ENCODE data around the gene SSR2. TPM values are rescaled to one million over a fixed set of nuclear protein-coding genes. Genes with fewer than 3 reads are reported as not detected.
"Not testable (repeated sequence)": the region's sequence is repeated elsewhere in the genome, so short reads cannot be mapped to it uniquely, and the experiment has no call there.

Gene SSR2
- total RNA-seq, 5 donors from 2014 or later (not counting 1 experiment from before 2014, with no cell fraction given) = 230 to 238 (median 232) TPM

DNA sequence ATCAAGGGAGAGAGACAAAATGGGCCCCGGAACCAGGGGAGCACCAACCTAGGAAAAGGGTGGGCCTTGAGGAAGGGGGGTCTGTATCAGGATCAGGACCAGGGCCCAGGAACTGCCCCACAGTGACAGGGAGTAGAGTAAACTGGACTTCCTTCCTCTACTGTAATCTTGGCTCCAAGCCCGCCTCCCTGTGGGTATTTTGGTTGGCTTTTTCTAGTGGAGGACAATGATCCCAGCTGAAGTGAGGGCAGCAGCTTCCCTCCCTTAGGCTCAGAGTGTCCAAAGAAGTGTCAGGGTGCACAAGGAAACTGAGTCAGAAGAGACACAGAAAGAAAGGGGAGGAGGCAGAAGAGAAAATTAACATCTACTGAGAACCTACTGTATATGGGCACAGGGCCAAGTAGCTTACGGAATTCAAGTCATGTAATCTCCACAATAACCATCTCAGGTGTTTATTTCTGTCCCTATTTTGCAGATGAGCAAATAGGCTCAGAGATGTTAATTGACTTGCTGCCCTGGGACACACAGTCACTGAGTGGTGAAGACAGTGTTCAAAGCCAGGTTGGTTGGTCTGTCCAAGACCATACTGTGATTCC is 28.0 kb upstream of the SSR2 start:
- ATAC-seq (replicated peaks in 1 of 4) = no peak
- no CpG with 5 or more reads among the region's 3 CpGs for WGBS (ENCODE audit: insufficient coverage)
- Histone ChIP-seq H3K4me3 (ENCODE audit: control insufficient read depth in 1 of 2, extremely low read depth in 1 of 2, low read length in 1 of 2) (no peak overlapping the region), H3K27me3 (replicated peaks in 1 of 2; ENCODE audit: control insufficient read depth in 2 of 2, extremely low read depth in 1 of 2, insufficient read depth in 2 of 2, low read length in 1 of 2) (no peaks in the 10 kb centered on the region), H3K27ac (ENCODE audit: low read length) (no peak overlapping the region), H3K36me3 (ENCODE audit: control insufficient read depth in 2 of 2, extremely low read depth in 1 of 2, insufficient read depth in 1 of 2, low read length in 1 of 2) (peaks cover 6 to 42% of the 10 kb centered on the region in 2 donors), H3K9me3 (no peaks in the 10 kb centered on the region), H3K4me1 (ENCODE audit: control insufficient read depth in 1 of 2, extremely low read depth in 1 of 2, insufficient read depth in 2 of 2, low read length in 2 of 2) (peaks cover 2 to 18% of the 10 kb centered on the region in 2 experiments)
- Mint-ChIP-seq H3K4me3 (no peak overlapping the region), H3K4me1 (peaks cover 17 to 25% (median 18%) of the 10 kb centered on the region in 3 donors), H3K27me3 (no peaks in the 10 kb centered on the region), H3K36me3 (peaks cover 24% of the 10 kb centered on the region), H3K9me3 (no peaks in the 10 kb centered on the region), H3K27ac (no peak overlapping the region)
- ChIA-PET CTCF (no interaction called here), POLR2A (no interaction called here)
- DNase-seq = no peak

- Mint-ChIP-seq H3K36me3 (peaks cover 47% of the 10 kb centered on the region), H3K4me1 (peaks cover 0 to 12% (median 6%) of the 10 kb centered on the region in 3 donors), H3K27ac (peak overlapping the region; percentile 59 to 63), H3K9me3 (no peaks in the 10 kb centered on the region), H3K27me3 (no peaks in the 10 kb centered on the region), H3K4me3 (no peak overlapping the region)
- Histone ChIP-seq H3K4me1 (ENCODE audit: control insufficient read depth in 1 of 2, extremely low read depth in 1 of 2, insufficient read depth in 2 of 2, low read length in 2 of 2) (peaks cover 0 to 7% of the 10 kb centered on the region in 2 experiments), H3K27me3 (replicated peaks in 1 of 2; ENCODE audit: control insufficient read depth in 2 of 2, extremely low read depth in 1 of 2, insufficient read depth in 2 of 2, low read length in 1 of 2) (no peaks in the 10 kb centered on the region), H3K36me3 (ENCODE audit: control insufficient read depth in 2 of 2, extremely low read depth in 1 of 2, insufficient read depth in 1 of 2, low read length in 1 of 2) (peaks cover 11 to 61% of the 10 kb centered on the region in 2 donors), H3K4me3 (ENCODE audit: control insufficient read depth in 1 of 2, extremely low read depth in 1 of 2, low read length in 1 of 2) (no peak overlapping the region), H3K9me3 (no peaks in the 10 kb centered on the region), H3K27ac (ENCODE audit: low read length) (no peak overlapping the region)
- DNase-seq (peak in 1 of 35 experiments; percentile 2), ATAC-seq (replicated peaks in 1 of 4) (peak in 1 of 4 experiments; percentile 23)
- POLR2A ChIA-PET = no interaction called here
- WGBS (ENCODE audit: insufficient coverage) = 30% methylated on average over 3 of the region's 4 CpGs
- CTCF ChIA-PET = interaction anchor here in 1 of 2 donors (0.7 kb wide), 2 partner anchors 288 to 731 kb away, joined by 3 read pairs; no protein-coding TSS in a partner anchor
Observed at GRCh38 chr1:156045076-156045475, 24.3 kb upstream of the SSR2 start.

- H3K4me3 Mint-ChIP-seq = no peak overlapping the region
- no peak overlapping the region for H3K4me3 ChIP-seq (ENCODE audit: control insufficient read depth in 1 of 2, extremely low read depth in 1 of 2, low read length in 1 of 2)
- H3K27ac ChIP-seq (ENCODE audit: low read length) = no peak overlapping the region
- H3K27ac Mint-ChIP-seq = no peak overlapping the region
- no peaks in the 10 kb centered on the region for H3K27me3 ChIP-seq (replicated peaks in 1 of 2; ENCODE audit: control insufficient read depth in 2 of 2, extremely low read depth in 1 of 2, insufficient read depth in 2 of 2, low read length in 1 of 2)
- POLR2A ChIA-PET = interaction anchor here in 1 of 2 donors (0.6 kb wide), 1 partner anchor 17 kb away, joined by 4 read pairs; no protein-coding TSS in a partner anchor
- peaks cover 0 to 12% (median 6%) of the 10 kb centered on the region in 3 donors for H3K4me1 Mint-ChIP-seq
- peaks cover 5 to 44% of the 10 kb centered on the region in 2 donors for H3K36me3 ChIP-seq (ENCODE audit: control insufficient read depth in 2 of 2, extremely low read depth in 1 of 2, insufficient read depth in 1 of 2, low read length in 1 of 2)
- H3K27me3 Mint-ChIP-seq = no peaks in the 10 kb centered on the region
- WGBS (ENCODE audit: insufficient coverage) = no CpG with 5 or more reads among the region's 3 CpGs
- H3K9me3 ChIP-seq = no peaks in the 10 kb centered on the region
- H3K36me3 Mint-ChIP-seq = peaks cover 37% of the 10 kb centered on the region
- H3K4me1 ChIP-seq (ENCODE audit: control insufficient read depth in 1 of 2, extremely low read depth in 1 of 2, insufficient read depth in 2 of 2, low read length in 2 of 2) = peaks cover 0 to 7% of the 10 kb centered on the region in 2 experiments
- CTCF ChIA-PET = no interaction called here
- H3K9me3 Mint-ChIP-seq = no peaks in the 10 kb centered on the region
- DNase-seq (no peak), ATAC-seq (replicated peaks in 1 of 4) (no peak)
Observed at GRCh38 chr1:156042828-156043227, 22.1 kb upstream of the SSR2 start.

DNA sequence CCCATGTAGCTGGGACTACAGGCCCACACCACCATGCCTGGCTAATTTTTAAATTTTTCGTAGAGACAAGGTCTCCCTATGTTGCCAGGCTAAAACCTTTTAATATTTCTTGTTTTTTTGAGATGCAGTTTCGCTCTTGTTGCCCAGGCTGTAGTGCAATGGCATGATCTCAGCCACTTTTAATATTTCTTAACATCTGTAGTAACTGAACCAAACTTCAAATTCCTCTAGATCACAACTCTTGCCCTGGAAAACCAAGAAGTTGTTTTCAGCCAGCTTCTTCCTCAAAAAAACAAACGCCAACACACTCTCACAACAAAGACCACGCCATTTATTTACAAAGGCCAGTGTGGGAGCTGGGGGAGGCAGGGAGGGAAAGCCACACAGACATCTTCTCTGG is 14.2 kb upstream of the SSR2 start:
- CTCF ChIA-PET; H3K4me1 Mint-ChIP-seq; H3K9me3 ChIP-seq; H3K4me1 ChIP-seq (ENCODE audit: control insufficient read depth in 1 of 2, extremely low read depth in 1 of 2, insufficient read depth in 2 of 2, low read length in 2 of 2); ATAC-seq (replicated peaks in 1 of 4); H3K9me3 Mint-ChIP-seq; H3K27me3 Mint-ChIP-seq; H3K27ac Mint-ChIP-seq; DNase-seq; POLR2A ChIA-PET; H3K4me3 ChIP-seq (ENCODE audit: control insufficient read depth in 1 of 2, extremely low read depth in 1 of 2, low read length in 1 of 2); H3K27me3 ChIP-seq (replicated peaks in 1 of 2; ENCODE audit: control insufficient read depth in 2 of 2, extremely low read depth in 1 of 2, insufficient read depth in 2 of 2, low read length in 1 of 2); H3K27ac ChIP-seq (ENCODE audit: low read length); H3K36me3 ChIP-seq (ENCODE audit: control insufficient read depth in 2 of 2, extremely low read depth in 1 of 2, insufficient read depth in 1 of 2, low read length in 1 of 2); H3K4me3 Mint-ChIP-seq: not testable (repeated sequence)
- WGBS (ENCODE audit: insufficient coverage) = 100% methylated on average over 2 of the region's 4 CpGs
- H3K36me3 Mint-ChIP-seq = peaks cover 11% of the 10 kb centered on the region

- H3K27ac ChIP-seq (ENCODE audit: low read length) = no peak overlapping the region
- ChIA-PET CTCF (interaction anchor here in 1 of 2 donors (0.7 kb wide), 1 partner anchor 120 kb away, joined by 7 read pairs; no protein-coding TSS in a partner anchor), POLR2A (interaction anchor here in 1 of 2 donors (0.6 kb wide), 1 partner anchor 438 kb away, joined by 12 read pairs; no protein-coding TSS in a partner anchor)
- no peaks in the 10 kb centered on the region for H3K4me1 ChIP-seq (ENCODE audit: control insufficient read depth in 1 of 2, extremely low read depth in 1 of 2, insufficient read depth in 2 of 2, low read length in 2 of 2)
- no peaks in the 10 kb centered on the region for H3K9me3 Mint-ChIP-seq
- WGBS (ENCODE audit: insufficient coverage) = 78% methylated on average over 5 of the region's 6 CpGs
- peaks cover 0 to 5% of the 10 kb centered on the region in 2 donors for H3K36me3 ChIP-seq (ENCODE audit: control insufficient read depth in 2 of 2, extremely low read depth in 1 of 2, insufficient read depth in 1 of 2, low read length in 1 of 2)
- ATAC-seq (replicated peaks in 1 of 4) (no peak), DNase-seq (no peak)
- no peaks in the 10 kb centered on the region for H3K4me1 Mint-ChIP-seq
- H3K4me3 ChIP-seq (ENCODE audit: control insufficient read depth in 1 of 2, extremely low read depth in 1 of 2, low read length in 1 of 2) = no peak overlapping the region
- no peak overlapping the region for H3K27ac Mint-ChIP-seq
- no peaks in the 10 kb centered on the region for H3K27me3 Mint-ChIP-seq
- H3K36me3 Mint-ChIP-seq = peaks cover 8% of the 10 kb centered on the region
- no peaks in the 10 kb centered on the region for H3K27me3 ChIP-seq (replicated peaks in 1 of 2; ENCODE audit: control insufficient read depth in 2 of 2, extremely low read depth in 1 of 2, insufficient read depth in 2 of 2, low read length in 1 of 2)
- H3K4me3 Mint-ChIP-seq = no peak overlapping the region
- no peaks in the 10 kb centered on the region for H3K9me3 ChIP-seq
Observed at GRCh38 chr1:156033011-156033410, 12.3 kb upstream of the SSR2 start.

DNA sequence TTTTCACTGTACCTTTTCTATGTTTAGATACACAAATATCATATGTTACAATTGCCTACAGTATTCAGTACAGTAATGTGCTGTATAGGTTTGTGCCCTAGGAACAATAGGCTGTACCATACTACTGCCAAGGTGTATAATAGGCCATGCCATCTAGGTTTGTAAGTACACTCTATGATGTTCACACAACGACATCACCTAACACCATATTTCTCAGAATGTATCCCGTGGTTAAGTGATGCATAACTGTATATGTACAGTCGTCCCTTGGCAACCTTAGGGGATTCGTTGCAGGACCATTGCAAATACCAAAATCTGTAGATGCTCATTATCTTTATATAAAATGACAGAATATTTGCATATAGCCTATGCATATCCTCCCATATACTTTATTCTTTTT is 5.8 kb upstream of the SSR2 start:
- peaks cover 0 to 4% of the 10 kb centered on the region in 2 experiments for H3K4me1 ChIP-seq (ENCODE audit: control insufficient read depth in 1 of 2, extremely low read depth in 1 of 2, insufficient read depth in 2 of 2, low read length in 2 of 2)
- no peak overlapping the region for H3K27ac ChIP-seq (ENCODE audit: low read length)
- no peak overlapping the region for H3K4me3 Mint-ChIP-seq
- WGBS (ENCODE audit: insufficient coverage) = no CpG with 5 or more reads among the region's 4 CpGs
- ChIA-PET CTCF (interaction anchor here in 1 of 2 donors (0.9 to 1.0 kb wide), 2 partner anchors 39 to 49 kb away, joined by 4 to 7 read pairs; no protein-coding TSS in a partner anchor), POLR2A (no interaction called here)
- peaks cover 3 to 14% (median 7%) of the 10 kb centered on the region in 3 donors for H3K4me1 Mint-ChIP-seq
- no peak overlapping the region for H3K4me3 ChIP-seq (ENCODE audit: control insufficient read depth in 1 of 2, extremely low read depth in 1 of 2, low read length in 1 of 2)
- no peaks in the 10 kb centered on the region for H3K9me3 Mint-ChIP-seq
- peaks cover 0 to 5% of the 10 kb centered on the region in 2 donors for H3K27me3 Mint-ChIP-seq
- no peak for DNase-seq
- no peaks in the 10 kb centered on the region for H3K36me3 Mint-ChIP-seq
- peaks cover 0 to 5% of the 10 kb centered on the region in 2 experiments for H3K27me3 ChIP-seq (replicated peaks in 1 of 2; ENCODE audit: control insufficient read depth in 2 of 2, extremely low read depth in 1 of 2, insufficient read depth in 2 of 2, low read length in 1 of 2)
- H3K36me3 ChIP-seq (ENCODE audit: control insufficient read depth in 2 of 2, extremely low read depth in 1 of 2, insufficient read depth in 1 of 2, low read length in 1 of 2) = no peaks in the 10 kb centered on the region
- no peak for ATAC-seq (replicated peaks in 1 of 4)
- no peak overlapping the region for H3K27ac Mint-ChIP-seq
- H3K9me3 ChIP-seq = no peaks in the 10 kb centered on the region
